ENCODE measurements around the gene CHCHD3.

GRCh38 chr7:133079296-133079695, 2.6 kb downstream of the CHCHD3 start:
- TF ChIP-seq ZC3H10 (CRISPR knock-in tag; IDR thresholded peaks at IDR 0.05) (no peak), RARB (CRISPR knock-in tag; IDR thresholded peaks at IDR 0.05) (no peak), SNAI2 (CRISPR knock-in tag; IDR thresholded peaks at IDR 0.05) (no peak), TCF4 (CRISPR knock-in tag; IDR thresholded peaks at IDR 0.05; ENCODE audit: borderline replicate concordance) (no peak), ARNTL (CRISPR knock-in tag; IDR thresholded peaks at IDR 0.05; ENCODE audit: borderline replicate concordance, low read depth) (no peak), ZFP30 (CRISPR knock-in tag; IDR thresholded peaks at IDR 0.05) (no peak), ISL1 (CRISPR knock-in tag; IDR thresholded peaks at IDR 0.05) (no peak), GLIS3 (CRISPR knock-in tag; IDR thresholded peaks at IDR 0.05) (no peak), CREB5 (CRISPR knock-in tag; IDR thresholded peaks at IDR 0.05; ENCODE audit: low read depth) (no peak), ZNF565 (CRISPR knock-in tag; conservative IDR thresholded peaks at IDR 0.05; ENCODE audit: low read depth) (no peak), ZNF8 (CRISPR knock-in tag; IDR thresholded peaks at IDR 0.05) (no peak), TOX (CRISPR knock-in tag; IDR thresholded peaks at IDR 0.05; ENCODE audit: borderline replicate concordance) (no peak)
- TF ChIP-seq, protein P1, sequence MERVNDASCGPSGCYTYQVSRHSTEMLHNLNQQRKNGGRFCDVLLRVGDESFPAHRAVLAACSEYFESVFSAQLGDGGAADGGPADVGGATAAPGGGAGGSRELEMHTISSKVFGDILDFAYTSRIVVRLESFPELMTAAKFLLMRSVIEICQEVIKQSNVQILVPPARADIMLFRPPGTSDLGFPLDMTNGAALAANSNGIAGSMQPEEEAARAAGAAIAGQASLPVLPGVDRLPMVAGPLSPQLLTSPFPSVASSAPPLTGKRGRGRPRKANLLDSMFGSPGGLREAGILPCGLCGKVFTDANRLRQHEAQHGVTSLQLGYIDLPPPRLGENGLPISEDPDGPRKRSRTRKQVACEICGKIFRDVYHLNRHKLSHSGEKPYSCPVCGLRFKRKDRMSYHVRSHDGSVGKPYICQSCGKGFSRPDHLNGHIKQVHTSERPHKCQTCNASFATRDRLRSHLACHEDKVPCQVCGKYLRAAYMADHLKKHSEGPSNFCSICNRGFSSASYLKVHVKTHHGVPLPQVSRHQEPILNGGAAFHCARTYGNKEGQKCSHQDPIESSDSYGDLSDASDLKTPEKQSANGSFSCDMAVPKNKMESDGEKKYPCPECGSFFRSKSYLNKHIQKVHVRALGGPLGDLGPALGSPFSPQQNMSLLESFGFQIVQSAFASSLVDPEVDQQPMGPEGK (CRISPR knock-in tag; IDR thresholded peaks at IDR 0.05; ENCODE audit: borderline replicate concordance), result no peak
- TF ChIP-seq, protein P2, sequence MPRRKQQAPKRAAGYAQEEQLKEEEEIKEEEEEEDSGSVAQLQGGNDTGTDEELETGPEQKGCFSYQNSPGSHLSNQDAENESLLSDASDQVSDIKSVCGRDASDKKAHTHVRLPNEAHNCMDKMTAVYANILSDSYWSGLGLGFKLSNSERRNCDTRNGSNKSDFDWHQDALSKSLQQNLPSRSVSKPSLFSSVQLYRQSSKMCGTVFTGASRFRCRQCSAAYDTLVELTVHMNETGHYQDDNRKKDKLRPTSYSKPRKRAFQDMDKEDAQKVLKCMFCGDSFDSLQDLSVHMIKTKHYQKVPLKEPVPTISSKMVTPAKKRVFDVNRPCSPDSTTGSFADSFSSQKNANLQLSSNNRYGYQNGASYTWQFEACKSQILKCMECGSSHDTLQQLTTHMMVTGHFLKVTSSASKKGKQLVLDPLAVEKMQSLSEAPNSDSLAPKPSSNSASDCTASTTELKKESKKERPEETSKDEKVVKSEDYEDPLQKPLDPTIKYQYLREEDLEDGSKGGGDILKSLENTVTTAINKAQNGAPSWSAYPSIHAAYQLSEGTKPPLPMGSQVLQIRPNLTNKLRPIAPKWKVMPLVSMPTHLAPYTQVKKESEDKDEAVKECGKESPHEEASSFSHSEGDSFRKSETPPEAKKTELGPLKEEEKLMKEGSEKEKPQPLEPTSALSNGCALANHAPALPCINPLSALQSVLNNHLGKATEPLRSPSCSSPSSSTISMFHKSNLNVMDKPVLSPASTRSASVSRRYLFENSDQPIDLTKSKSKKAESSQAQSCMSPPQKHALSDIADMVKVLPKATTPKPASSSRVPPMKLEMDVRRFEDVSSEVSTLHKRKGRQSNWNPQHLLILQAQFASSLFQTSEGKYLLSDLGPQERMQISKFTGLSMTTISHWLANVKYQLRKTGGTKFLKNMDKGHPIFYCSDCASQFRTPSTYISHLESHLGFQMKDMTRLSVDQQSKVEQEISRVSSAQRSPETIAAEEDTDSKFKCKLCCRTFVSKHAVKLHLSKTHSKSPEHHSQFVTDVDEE (CRISPR knock-in tag; IDR thresholded peaks at IDR 0.05), result no peak

Data from SK-N-SH treated with all-trans-retinoic acid at 6 μM for 48 hours (cell line).